Stimulated activated CD4-positive, alpha-beta T cell treated with anti-CD3 and anti-CD28 coated beads, Interleukin-12 subunit alpha, Interleukin-12 subunit beta, amount 100 ng/mL, for 4 hours (primary cell): ENCODE data around the gene TSPEAR.
"Not testable (repeated sequence)": the region's sequence is repeated elsewhere in the genome, so short reads cannot be mapped to it uniquely, and the experiment has no call there.

ENCODE experiments used
- DNase-seq: peaks from one replicate; pipeline ENCODE4 v3.0.0-alpha.2; 2020

The TSPEAR gene

DNA sequence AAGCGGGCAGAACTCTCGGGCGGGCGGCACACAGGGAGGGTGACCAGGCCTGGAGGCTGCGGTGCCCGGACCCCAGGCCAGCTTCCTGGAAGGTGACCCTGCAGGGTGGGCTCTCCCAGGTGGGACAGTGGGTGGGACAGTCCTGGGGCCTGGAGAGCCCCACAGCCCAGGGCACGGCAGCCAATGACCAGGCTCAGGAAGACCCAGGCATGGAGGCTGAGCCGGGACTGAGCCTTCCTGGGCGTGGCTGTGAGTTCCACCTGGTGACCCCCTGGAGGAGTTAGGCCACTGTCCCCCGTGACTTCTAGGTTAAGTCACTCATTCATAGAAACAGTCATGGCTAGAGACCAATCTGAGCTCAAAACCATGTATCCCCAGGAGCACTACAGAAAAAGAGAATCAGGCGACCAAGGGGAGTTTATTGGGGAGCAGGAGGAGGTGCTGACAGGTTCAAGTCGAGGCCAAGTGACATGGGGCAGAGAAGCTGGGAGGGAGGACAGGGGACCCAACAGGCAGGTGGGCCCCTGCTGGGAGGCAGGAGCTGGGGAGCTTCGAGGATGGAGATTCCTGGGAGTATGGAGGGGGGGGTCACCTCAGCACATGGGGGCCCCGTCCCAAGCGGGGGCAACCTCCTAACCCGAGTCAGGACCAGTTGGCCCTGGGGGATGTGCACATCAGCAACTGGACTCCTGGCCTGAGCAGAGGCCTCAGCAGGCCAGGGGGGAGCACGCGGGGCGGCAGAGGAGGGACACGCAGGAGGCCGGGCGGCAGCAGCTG lies 132.1 kb downstream of the TSPEAR start:
- DNase-seq = no peak

GRCh38 chr21:44578371-44579055 lies 132.9 kb downstream of the TSPEAR start:
- no peak for DNase-seq

GRCh38 chr21:44576025-44576420 lies 135.3 kb downstream of the TSPEAR start:
- DNase-seq = no peak

DNA sequence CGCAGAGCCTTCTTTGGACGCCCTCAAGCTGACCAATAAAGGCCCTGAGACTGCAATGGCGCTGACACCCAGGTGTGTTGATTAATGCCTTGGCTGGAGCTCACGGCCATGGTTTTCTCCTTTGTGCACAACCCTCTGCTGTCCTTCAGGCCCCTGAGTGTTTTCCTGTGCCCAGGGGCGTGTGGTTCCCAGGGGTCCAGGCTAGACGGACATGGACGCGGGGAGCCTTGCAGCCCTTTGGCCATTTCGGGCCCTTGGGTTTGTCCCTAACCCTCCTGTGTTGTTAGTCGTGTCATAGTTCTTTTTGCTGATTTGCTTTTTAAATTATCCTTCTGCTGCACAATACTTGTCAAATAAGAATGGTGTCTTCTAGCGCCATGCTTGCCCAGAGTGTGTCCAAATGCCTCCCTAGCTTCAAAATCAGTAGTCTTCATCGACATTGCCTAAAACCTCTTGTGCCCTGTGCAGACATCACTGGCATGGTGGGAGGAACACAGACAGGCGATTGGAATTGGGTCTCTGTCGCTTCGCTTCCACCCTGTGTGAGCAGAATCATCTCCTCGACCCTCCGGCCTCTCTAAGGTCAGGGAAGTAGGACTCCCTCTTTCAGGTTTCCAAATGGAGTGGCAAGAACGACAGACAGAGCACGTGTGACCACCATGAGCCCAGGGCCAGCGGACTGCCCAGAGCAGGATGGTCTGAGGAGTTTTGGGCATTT lies 135.9 kb downstream of the TSPEAR start:
- DNase-seq = no peak

- DNase-seq = no peak
Measured at GRCh38 chr21:44574457-44575306, 136.7 kb downstream of the TSPEAR start.

DNA sequence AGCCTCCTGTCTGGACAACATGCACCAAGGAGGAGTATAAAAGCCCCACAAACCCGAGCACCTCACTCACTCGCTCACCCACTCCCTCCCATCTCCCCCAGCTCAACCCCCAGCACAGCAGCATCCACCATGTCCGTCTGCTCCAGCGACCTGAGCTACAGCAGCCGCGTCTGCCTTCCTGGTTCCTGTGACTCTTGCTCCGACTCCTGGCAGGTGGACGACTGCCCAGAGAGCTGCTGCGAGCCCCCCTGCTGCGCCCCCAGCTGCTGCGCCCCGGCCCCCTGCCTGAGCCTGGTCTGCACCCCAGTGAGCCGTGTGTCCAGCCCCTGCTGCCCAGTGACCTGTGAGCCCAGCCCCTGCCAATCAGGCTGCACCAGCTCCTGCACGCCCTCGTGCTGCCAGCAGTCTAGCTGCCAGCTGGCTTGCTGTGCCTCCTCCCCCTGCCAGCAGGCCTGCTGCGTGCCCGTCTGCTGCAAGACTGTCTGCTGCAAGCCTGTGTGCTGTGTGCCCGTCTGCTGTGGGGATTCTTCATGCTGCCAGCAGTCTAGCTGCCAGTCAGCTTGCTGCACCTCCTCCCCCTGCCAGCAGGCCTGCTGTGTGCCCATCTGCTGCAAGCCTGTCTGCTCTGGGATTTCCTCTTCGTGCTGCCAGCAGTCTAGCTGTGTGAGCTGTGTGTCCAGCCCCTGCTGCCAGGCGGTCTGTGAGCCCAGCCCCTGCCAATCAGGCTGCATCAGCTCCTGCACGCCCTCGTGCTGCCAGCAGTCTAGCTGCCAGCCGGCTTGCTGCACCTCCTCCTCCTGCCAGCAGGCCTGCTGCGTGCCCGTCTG lies 137.5 kb downstream of the TSPEAR start, which contains the start of gene KRTAP10-4:
KRTAP10-4 (plus strand) TSS at position 100 of the 827 bp plus-strand sequence; CDS start at position 130, 30 bp downstream.
- DNase-seq = not testable (repeated sequence)

DNA sequence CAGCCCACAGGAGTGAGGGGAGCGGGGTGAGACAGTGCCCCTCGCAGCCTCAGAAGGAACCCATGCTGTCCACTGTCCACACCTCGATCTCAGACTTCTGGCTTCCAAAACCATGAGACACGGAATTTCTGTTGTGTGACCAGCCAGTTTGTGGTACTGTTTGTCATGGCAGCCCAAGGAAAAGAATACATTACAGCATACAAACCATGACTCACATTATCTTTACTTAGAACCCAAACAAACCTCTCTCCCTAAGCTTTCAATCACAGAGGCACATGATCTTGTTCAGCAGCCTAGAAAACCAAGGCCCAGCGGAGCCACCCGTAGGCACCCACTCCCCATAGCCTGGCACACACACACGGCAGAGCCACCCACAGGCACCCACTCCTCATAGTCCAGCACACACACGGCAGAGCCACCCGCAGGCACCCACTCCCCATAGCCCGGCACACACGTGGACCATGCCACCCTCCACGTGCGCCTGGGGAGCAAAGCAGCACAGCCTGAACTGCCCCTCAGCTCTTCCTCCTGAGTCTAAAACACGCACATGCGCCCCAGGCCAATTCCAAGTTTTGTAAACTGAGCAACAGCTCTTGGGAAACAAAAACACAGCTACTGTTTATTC lies 138.3 kb downstream of the TSPEAR start:
- no peak for DNase-seq

GRCh38 chr21:44571844-44572782 lies 139.3 kb downstream of the TSPEAR start:
- no peak for DNase-seq

GRCh38 chr21:44571296-44571695 lies 140.1 kb downstream of the TSPEAR start:
- no peak for DNase-seq

DNA sequence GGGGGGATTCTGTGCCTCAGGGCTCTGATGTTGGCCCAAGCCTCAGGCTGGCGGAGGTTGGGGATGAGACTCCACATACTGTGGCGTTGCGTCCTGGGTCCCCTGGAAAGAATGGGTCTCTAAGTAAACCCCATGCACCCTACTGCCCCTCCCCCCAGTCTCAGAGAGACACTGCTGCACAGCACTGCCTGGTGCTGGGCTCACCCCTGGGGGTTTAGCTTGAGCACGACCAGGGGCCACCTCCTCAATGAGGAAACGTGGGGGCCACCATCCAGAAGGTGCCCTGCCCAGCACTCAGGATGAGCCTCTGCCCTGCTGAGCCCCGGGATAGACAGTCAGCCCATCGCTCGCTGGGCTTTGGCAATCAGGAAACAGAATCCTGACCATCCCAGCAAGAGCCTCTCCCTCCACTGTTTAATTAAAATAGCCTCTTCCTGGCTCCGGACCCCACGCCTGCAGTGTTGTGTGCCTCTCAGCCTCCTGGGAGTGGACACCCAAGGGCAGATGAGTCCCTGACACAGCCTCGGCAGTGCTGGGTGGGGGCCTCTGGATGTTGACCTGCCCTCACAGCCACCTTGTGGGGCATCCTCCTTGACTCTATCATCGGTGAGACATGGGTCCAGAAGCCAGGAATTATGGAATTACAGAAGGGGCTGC lies 141.4 kb downstream of the TSPEAR start:
- DNase-seq = no peak

DNA sequence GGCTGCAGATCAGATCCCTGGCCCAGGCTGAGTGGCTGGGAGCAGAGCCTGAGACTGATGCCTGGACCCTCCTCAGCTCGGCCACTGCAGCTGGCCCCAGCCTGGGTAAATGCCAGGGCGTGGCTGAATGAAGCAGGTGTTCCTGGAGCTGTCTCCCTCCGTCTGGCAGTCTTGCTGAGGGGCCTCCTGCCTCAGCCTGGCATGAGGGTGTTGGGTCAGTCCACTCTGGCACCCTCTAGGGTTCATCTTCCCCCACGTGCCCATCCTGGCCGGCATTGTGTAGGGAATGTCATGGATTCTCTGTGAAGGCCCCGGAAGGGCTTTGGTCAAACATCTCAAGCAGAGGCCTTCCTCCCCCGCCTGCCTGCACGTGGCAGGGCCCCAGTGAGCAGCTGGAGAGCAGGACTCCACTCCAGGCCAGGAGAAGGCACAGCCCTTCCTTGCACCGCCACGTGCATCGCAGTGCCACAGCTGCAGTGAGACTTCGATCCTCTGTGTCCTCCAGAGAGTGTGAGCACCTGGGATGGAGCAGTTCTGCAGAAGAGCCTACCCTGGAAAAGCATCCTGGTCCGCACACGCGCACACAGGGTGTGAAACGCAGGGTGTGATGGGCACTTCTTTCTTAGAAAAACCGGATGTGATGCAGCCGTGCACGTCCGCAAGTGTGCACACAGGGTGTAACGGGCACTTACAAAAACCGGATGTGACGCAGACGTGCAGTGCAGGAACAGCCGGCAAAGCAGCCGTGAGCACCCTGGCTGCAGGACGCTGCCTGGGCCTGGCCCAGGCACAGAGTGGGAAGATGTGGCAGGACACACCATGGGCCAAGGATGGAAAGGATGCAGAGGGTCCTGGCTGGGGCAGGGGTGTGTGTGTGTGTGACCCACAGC lies 142.5 kb downstream of the TSPEAR start:
- DNase-seq = no peak

DNA sequence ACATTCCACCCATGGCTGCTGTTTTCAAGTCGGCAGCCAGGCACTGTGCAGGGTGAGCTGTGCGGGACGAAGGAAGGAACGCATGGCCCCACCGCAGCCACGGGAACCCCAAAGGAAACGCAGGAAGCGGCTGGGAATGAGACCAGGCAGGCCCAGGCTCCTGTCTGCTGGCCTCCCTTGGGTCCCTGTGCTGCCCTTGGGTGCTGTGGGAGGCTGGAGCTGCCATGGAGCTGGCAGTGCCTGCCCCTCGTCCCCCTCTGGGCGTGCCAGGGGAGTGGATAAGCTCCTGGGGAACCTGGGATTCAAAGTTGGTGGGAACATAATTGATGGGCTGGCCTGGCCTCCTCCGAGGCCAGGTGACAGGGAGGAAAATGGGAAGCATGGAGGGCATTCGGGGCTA lies 143.1 kb downstream of the TSPEAR start:
- DNase-seq = no peak

DNA sequence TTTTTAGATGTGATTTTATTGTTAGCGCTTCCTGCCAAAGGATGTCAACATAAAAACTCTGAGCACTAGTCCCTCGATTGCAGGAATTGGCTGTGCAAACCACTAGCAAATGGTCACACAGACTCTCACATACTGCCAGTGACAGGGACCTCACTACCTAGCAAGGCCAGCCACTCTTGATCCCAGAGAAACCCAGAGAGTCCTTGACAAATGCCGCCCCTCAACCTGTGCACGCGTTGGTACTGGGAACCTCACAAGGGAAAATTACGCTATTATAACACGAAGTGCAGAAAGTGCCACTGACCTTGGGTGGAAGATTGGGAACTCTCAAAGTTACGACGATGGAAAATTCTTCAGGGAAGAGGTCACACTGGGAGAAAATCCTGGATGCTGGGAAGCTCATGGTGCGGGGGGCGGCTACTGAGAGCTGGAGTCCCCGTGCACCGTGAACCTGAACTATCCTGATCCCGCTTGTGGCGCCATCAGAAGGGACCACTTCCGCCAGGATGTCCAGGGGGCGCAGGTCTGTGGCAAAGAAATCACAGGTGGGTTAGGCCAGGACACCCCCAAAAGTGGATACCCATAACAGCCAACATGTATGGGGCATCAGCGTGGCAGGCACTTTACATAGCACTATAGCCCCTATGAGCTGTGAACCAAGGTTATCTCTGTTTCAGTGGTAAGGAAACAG lies 143.7 kb downstream of the TSPEAR start:
- no peak for DNase-seq

DNA sequence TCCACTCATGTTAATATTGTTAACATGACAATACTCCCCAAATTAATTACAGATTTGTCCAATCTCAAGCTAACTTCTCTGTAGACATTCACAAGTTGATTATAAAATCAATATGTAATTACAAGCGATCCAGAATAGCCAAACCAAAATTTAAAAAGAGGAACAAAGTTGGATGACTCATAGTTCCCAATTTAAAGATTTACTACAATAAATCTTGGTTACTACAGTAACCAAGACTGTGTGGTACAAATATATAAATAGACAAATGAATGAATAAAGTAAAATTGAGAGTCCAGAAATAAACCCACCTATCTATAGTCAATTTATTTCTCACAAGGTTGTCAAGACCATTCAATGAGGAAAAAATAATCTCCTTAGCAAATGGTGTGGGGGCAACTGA lies 145.0 kb downstream of the TSPEAR start:
- no peak for DNase-seq

GRCh38 chr21:44564886-44565598 lies 146.3 kb downstream of the TSPEAR start:
- DNase-seq = no peak

GRCh38 chr21:44564099-44564498 lies 147.3 kb downstream of the TSPEAR start:
- no peak for DNase-seq

DNA sequence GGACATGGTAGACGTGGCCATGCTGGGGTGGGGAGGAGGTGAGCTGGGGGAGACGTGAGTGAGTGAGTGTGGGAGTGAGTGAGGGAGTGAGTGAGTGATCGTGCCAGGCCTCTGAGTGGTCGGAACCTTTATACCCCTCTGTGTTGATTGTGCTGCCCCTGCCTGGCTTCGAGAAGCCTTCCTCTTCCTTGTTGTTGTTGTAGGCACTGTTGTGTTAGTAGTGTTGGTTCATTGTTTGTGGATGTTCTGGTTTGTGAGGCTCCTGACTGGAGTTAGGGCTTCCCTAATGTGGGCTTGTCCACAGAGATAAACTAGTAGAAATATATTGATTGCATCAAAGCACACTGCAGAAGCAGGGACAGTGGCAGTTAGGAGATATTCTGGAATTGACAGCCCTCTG lies 152.7 kb downstream of the TSPEAR start, which contains the start of gene KRTAP10-3:
KRTAP10-3 (minus strand) TSS at position 101 of the 400 bp plus-strand sequence; CDS start at position 21, 80 bp downstream.
- DNase-seq = no peak
